CD4-positive, alpha-beta T cell (primary cell): Measurements from ENCODE around the gene RPL18A. TPM values are rescaled to one million over a fixed set of nuclear protein-coding genes. Genes with fewer than 3 reads are reported as not detected.
"Not testable (repeated sequence)": the region's sequence is repeated elsewhere in the genome, so short reads cannot be mapped to it uniquely, and the experiment has no call there.

ENCODE experiments used
- ATAC-seq: fragments of 200-7000 bp; cut with Tn5 transposase; one replicate; pipeline ENCODE4 v1.10.0; 2022; ENCODE audit warnings: mild to moderate bottlenecking; ENCODE audit not compliant: poor library complexity
- CTCF ChIA-PET: fragments of 350-600 bp; sonication (Branson Sonifier 250); formaldehyde crosslinking; loops from one replicate; lab custom pipeline; 2021; ENCODE audit warnings: antibody characterized with exemption, inconsistent platforms; lab: Charles Lee
- POLR2A ChIA-PET: fragments of 350-600 bp; sonication (Branson Sonifier 250); formaldehyde crosslinking; loops from one replicate; lab custom pipeline; 2021; ENCODE audit warnings: antibody characterized with exemption, inconsistent platforms; lab: Charles Lee
- DNase-seq, 14 experiments: peaks; one replicate each; pipeline ENCODE4 v3.0.0-alpha.2; 2013 to 2020; ENCODE audit warnings: mixed read lengths in 2 of 14
- H3K27ac ChIP-seq, 2 donors: one replicate each; pipeline versions ENCODE4 v1.5.1 to v1.7.0; 2013; ENCODE audit warnings: low read length in 2 of 2, low read depth in 1 of 2, mild to moderate bottlenecking in 1 of 2
- H3K27me3 ChIP-seq, 2 experiments: 1 replicate in 1 of 2; 2 replicates in 1 of 2; pipeline versions ENCODE4 v1.6.1 to v1.7.0; 2013; ENCODE audit warnings: low read length in 2 of 2, control low read depth in 1 of 2, mild to moderate bottlenecking in 1 of 2, moderate library complexity in 1 of 2; ENCODE audit not compliant: insufficient read depth in 2 of 2, control insufficient read depth in 1 of 2
- H3K36me3 ChIP-seq: one replicate; pipeline ENCODE4 v1.6.1; 2013; ENCODE audit warnings: low read length, control low read depth; ENCODE audit not compliant: insufficient read depth
- H3K4me1 ChIP-seq: one replicate; pipeline ENCODE4 v1.6.1; 2013; ENCODE audit warnings: low read length, control low read depth; ENCODE audit not compliant: insufficient read depth
- H3K4me3 ChIP-seq: one replicate; pipeline ENCODE4 v1.5.1; 2013; ENCODE audit warnings: mild to moderate bottlenecking, low read length, moderate library complexity
- H3K9me3 ChIP-seq, 2 experiments: 1 replicate in 1 of 2; 2 replicates in 1 of 2; pipeline versions ENCODE4 v1.6.1 to v1.7.0; 2013; ENCODE audit warnings: low read length in 2 of 2, mild to moderate bottlenecking in 2 of 2, control low read depth in 1 of 2, moderate library complexity in 1 of 2; ENCODE audit not compliant: control insufficient read depth in 1 of 2, insufficient read depth in 1 of 2
- H3K27ac Mint-ChIP-seq: one replicate; pipeline ENCODE4 v1.8.0; 2020; ENCODE audit warnings: mixed read lengths
- H3K27me3 Mint-ChIP-seq: one replicate; pipeline ENCODE4 v1.8.0; 2021; ENCODE audit warnings: mixed read lengths
- H3K36me3 Mint-ChIP-seq: one replicate; pipeline ENCODE4 v1.8.0; 2021; ENCODE audit warnings: low read depth, mixed read lengths
- H3K4me1 Mint-ChIP-seq: one replicate; pipeline ENCODE4 v1.8.0; 2021; ENCODE audit warnings: low read depth, mixed read lengths
- H3K4me3 Mint-ChIP-seq: one replicate; pipeline ENCODE4 v1.8.0; 2020; ENCODE audit warnings: mild to moderate bottlenecking, mixed read lengths
- H3K9me3 Mint-ChIP-seq: one replicate; pipeline ENCODE4 v1.8.0; 2020; ENCODE audit warnings: mixed read lengths
- CTCF ChIP-seq: fragments of 200-600 bp; IDR thresholded peaks from one replicate; pipeline ENCODE4 v1.8.0; 2022; ENCODE audit warnings: antibody characterized with exemption, mild to moderate bottlenecking
- intact Hi-C, 2 experiments: fragments of 100-400 bp; cut with DNase I in 1 of 2; cut with micrococcal nuclease in 1 of 2; formaldehyde crosslinking; loops; one replicate each; pipeline versions ENCODE4 v1.15.1 to v1.9.0; 2023 to 2025; cut with DNase I, micrococcal nuclease
- total RNA-seq, 174 experiments: library from RNA in 2 of 174; stranded (reverse) in 2 of 174; gene quantifications; one replicate each; pipeline ENCODE4 v1.2.3 and lab custom pipeline; 2021 to 2026

RPL18A gene
- total RNA-seq, 2 experiments from 2014 or later: 4,157 to 4,260 TPM

DNA sequence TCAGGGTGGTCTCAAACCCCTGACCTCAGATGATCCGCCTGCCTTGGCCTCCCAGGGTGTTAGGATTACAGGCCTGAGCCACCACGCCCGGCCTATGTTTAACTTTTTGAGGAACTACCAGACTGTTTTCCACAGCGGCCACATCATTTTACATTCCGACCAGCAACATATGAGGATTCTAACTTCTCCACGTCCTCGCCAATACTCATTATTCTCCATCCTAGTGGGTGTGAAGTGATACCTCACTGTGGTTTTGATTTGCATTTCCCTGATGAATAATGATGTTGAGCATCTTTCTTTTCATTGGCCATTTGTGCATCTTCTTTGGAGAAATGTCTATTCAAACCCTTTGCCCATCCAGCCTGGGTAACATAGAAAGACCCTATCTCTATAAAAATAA, 26.8 kb downstream of the RPL18A start:
- no peak for TF ChIP-seq CTCF
- peaks cover 9% of the 10 kb centered on the region for H3K36me3 Mint-ChIP-seq
- Histone ChIP-seq H3K4me3 (no peak overlapping the region), H3K27me3 (no peaks in the 10 kb centered on the region), H3K36me3 (no peaks in the 10 kb centered on the region), H3K27ac (no peak overlapping the region), H3K4me1 (no peaks in the 10 kb centered on the region), H3K9me3 (no peaks in the 10 kb centered on the region)
- POLR2A ChIA-PET: no interaction called here
- no peaks in the 10 kb centered on the region for H3K9me3 Mint-ChIP-seq
- no peak for ATAC-seq
- no peaks in the 10 kb centered on the region for H3K27me3 Mint-ChIP-seq
- no peaks in the 10 kb centered on the region for H3K4me1 Mint-ChIP-seq
- CTCF ChIA-PET: interaction anchor here (0.7 to 1.0 kb wide), 2 partner anchors 27 to 82 kb away, joined by 3 read pairs; partner anchors contain the start of gene RPL18A
- no peak for DNase-seq
- no peak overlapping the region for H3K4me3 Mint-ChIP-seq
- intact Hi-C loops: loop anchor here in 1 of 2 experiments (10.0 kb wide), 1 partner anchor 348 kb away; no protein-coding TSS in a partner anchor
- H3K27ac Mint-ChIP-seq: no peak overlapping the region

DNA sequence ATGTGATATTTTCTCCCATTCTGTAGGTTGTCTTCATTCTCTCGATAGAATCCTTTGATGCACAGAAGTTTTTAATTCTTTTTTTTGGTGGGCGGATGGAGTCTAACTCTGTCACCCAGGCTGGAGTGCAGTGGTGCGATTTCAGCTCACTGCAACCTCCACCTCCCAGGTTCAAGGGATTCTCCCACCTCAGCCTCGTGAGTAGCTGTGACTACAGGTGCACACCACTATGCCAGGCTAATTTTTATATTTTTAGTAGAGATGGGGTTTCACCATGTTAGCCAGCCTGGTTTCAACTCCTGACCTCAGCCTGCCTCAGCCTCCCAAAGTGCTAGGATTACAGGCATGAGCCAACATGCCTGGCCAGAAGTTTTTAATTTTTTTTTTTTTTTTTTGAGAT, 27.5 kb downstream of the RPL18A start:
- H3K27ac ChIP-seq, H3K9me3 Mint-ChIP-seq, DNase-seq, H3K27me3 ChIP-seq, H3K36me3 Mint-ChIP-seq, H3K36me3 ChIP-seq, ATAC-seq, H3K27ac Mint-ChIP-seq, H3K4me1 Mint-ChIP-seq, H3K27me3 Mint-ChIP-seq, H3K9me3 ChIP-seq, H3K4me3 Mint-ChIP-seq, H3K4me3 ChIP-seq, POLR2A ChIA-PET, H3K4me1 ChIP-seq: not testable (repeated sequence)
- intact Hi-C loops: loop anchor here in 1 of 2 experiments (10.0 kb wide), 1 partner anchor 348 kb away; no protein-coding TSS in a partner anchor
- CTCF ChIA-PET: interaction anchor here (0.6 to 1.0 kb wide), 3 partner anchors 27 to 1573 kb away, joined by 3 read pairs; partner anchors contain the start of gene RPL18A

- no peak for DNase-seq
- H3K36me3 ChIP-seq: no peaks in the 10 kb centered on the region
- H3K4me3 Mint-ChIP-seq: no peak overlapping the region
These were observed 28.6 kb downstream of the RPL18A start for GRCh38 chr19:17888260-17888659.

More at GRCh38 chr19:17888260-17888659, 28.6 kb downstream of the RPL18A start:
- Mint-ChIP-seq H3K9me3 (no peaks in the 10 kb centered on the region), H3K27ac (no peak overlapping the region), H3K27me3 (no peaks in the 10 kb centered on the region), H3K4me1 (no peaks in the 10 kb centered on the region), H3K36me3 (peaks cover 9% of the 10 kb centered on the region)
- H3K9me3 ChIP-seq: no peaks in the 10 kb centered on the region
- ATAC-seq: no peak
- no peak overlapping the region for H3K27ac ChIP-seq
- H3K4me3 ChIP-seq: no peak overlapping the region
- intact Hi-C loops: loop anchor here in 1 of 2 experiments (10.0 kb wide), 1 partner anchor 347 kb away; no protein-coding TSS in a partner anchor
- no peak for TF ChIP-seq CTCF
- ChIA-PET POLR2A (no interaction called here), CTCF (no interaction called here)
- no peaks in the 10 kb centered on the region for H3K4me1 ChIP-seq
- no peaks in the 10 kb centered on the region for H3K27me3 ChIP-seq
